Astrocyte (in vitro differentiated cells and primary cell): Measurements from ENCODE around the gene PTMA. TPM values are rescaled to one million over a fixed set of nuclear protein-coding genes. Genes with fewer than 3 reads are reported as not detected.
"Not testable (repeated sequence)": the region's sequence is repeated elsewhere in the genome, so short reads cannot be mapped to it uniquely, and the experiment has no call there.

Experiments
- DNase-seq: peaks from one replicate; pipeline ENCODE4 v3.0.0-alpha.2; 2010; ENCODE audit warnings: low read depth
- FAIRE-seq: peaks from 2 replicates; lab custom pipeline; 2011; peaks lifted over from hg19 to GRCh38; lab: Jason Lieb, UNC
- H2AFZ ChIP-seq: 2 replicates; pipeline ENCODE4 v1.6.0; 2012; ENCODE audit warnings: low read depth, low read length, inconsistent platforms
- H3K27ac ChIP-seq: 2 replicates; pipeline ENCODE4 v1.5.1; 2011; ENCODE audit warnings: low read depth, low read length, inconsistent platforms
- H3K27me3 ChIP-seq: 2 replicates; pipeline ENCODE4 v1.6.0; 2011; ENCODE audit warnings: low read length, inconsistent platforms; ENCODE audit not compliant: insufficient read depth
- H3K36me3 ChIP-seq: 2 replicates; pipeline ENCODE4 v1.5.1; 2011; ENCODE audit warnings: low read length, inconsistent platforms; ENCODE audit not compliant: insufficient read depth
- H3K4me1 ChIP-seq: 2 replicates; pipeline ENCODE4 v1.5.1; 2011; ENCODE audit warnings: low read length, inconsistent platforms; ENCODE audit not compliant: insufficient read depth
- H3K4me2 ChIP-seq: 2 replicates; pipeline ENCODE4 v1.6.0; 2012; ENCODE audit warnings: low read length, inconsistent platforms
- H3K4me3 ChIP-seq: 2 replicates; pipeline ENCODE4 v1.5.1; 2011; ENCODE audit warnings: low read depth, mild to moderate bottlenecking, low read length, inconsistent platforms; ENCODE audit not compliant: insufficient read depth
- H3K79me2 ChIP-seq: 2 replicates; pipeline ENCODE4 v1.6.0; 2012; ENCODE audit warnings: mild to moderate bottlenecking, low read length, inconsistent platforms; ENCODE audit not compliant: insufficient read depth
- H3K9ac ChIP-seq: 2 replicates; pipeline ENCODE4 v1.6.0; 2012; ENCODE audit warnings: mild to moderate bottlenecking, low read length, inconsistent platforms
- H3K9me3 ChIP-seq: 2 replicates; pipeline ENCODE4 v1.5.1; 2012; ENCODE audit warnings: low read depth, mild to moderate bottlenecking, low read length, inconsistent platforms; ENCODE audit not compliant: insufficient read depth
- H4K20me1 ChIP-seq: 2 replicates; pipeline ENCODE4 v1.6.0; 2012; ENCODE audit warnings: low read length, inconsistent platforms; ENCODE audit not compliant: insufficient read depth
- H3K27ac Mint-ChIP-seq: one replicate; pipeline ENCODE4 v1.8.0; 2021; ENCODE audit warnings: mild to moderate bottlenecking, mixed read lengths; ENCODE audit not compliant: unreplicated experiment
- H3K27me3 Mint-ChIP-seq: one replicate; pipeline ENCODE4 v1.8.0; 2021; ENCODE audit warnings: low read depth, mixed read lengths; ENCODE audit not compliant: unreplicated experiment
- H3K36me3 Mint-ChIP-seq: one replicate; pipeline ENCODE4 v1.8.0; 2021; ENCODE audit warnings: low read depth, mixed read lengths; ENCODE audit not compliant: unreplicated experiment
- H3K4me1 Mint-ChIP-seq: one replicate; pipeline ENCODE4 v1.8.0; 2021; ENCODE audit warnings: low read depth, mixed read lengths; ENCODE audit not compliant: unreplicated experiment
- H3K4me3 Mint-ChIP-seq: one replicate; pipeline ENCODE4 v1.8.0; 2021; ENCODE audit warnings: mild to moderate bottlenecking, moderate library complexity, mixed read lengths; ENCODE audit not compliant: unreplicated experiment
- H3K9me3 Mint-ChIP-seq: one replicate; pipeline ENCODE4 v1.8.0; 2021; ENCODE audit warnings: mild to moderate bottlenecking, mixed read lengths; ENCODE audit not compliant: unreplicated experiment
- EZH2 ChIP-seq: IDR thresholded peaks from 2 replicates; pipeline ENCODE4 v1.6.1; 2012; ENCODE audit warnings: mild to moderate bottlenecking, low read length, inconsistent platforms; ENCODE audit not compliant: insufficient read depth
- total RNA-seq: library from RNA; stranded (reverse); gene quantifications from 2 replicates; pipeline ENCODE4 v1.2.1, GENCODE V29; 2021
- TF ChIP-seq, protein P1 (sequence below): IDR thresholded peaks from 2 replicates; pipeline ENCODE4 v1.5.1; 2011; ENCODE audit warnings: low read depth, mild to moderate bottlenecking, inconsistent platforms, low read length, moderate library complexity; ENCODE audit not compliant: insufficient read depth

The PTMA gene
- total RNA-seq, 1 donor from 2014 or later = 469 TPM

- peak overlapping the region; percentile 20 for H3K27ac Mint-ChIP-seq
- peaks cover 11% of the 10 kb centered on the region for H3K36me3 Mint-ChIP-seq
- no peaks in the 10 kb centered on the region for H3K27me3 Mint-ChIP-seq
- FAIRE-seq (no peak), DNase-seq (no peak)
- Histone ChIP-seq H3K4me1 (peaks cover 47% of the 10 kb centered on the region), H3K4me3 (peak overlapping the region; percentile 87), H2AFZ (no peak overlapping the region), H3K36me3 (peaks cover 12% of the 10 kb centered on the region), H3K27me3 (no peaks in the 10 kb centered on the region), H3K79me2 (peaks cover 50% of the 10 kb centered on the region), H3K4me2 (peak overlapping the region; percentile 96), H3K9me3 (no peaks in the 10 kb centered on the region), H4K20me1 (peaks cover 65% of the 10 kb centered on the region), H3K27ac (peak overlapping the region; percentile 40), H3K9ac (peak overlapping the region; percentile 99)
- TF ChIP-seq, protein P1, sequence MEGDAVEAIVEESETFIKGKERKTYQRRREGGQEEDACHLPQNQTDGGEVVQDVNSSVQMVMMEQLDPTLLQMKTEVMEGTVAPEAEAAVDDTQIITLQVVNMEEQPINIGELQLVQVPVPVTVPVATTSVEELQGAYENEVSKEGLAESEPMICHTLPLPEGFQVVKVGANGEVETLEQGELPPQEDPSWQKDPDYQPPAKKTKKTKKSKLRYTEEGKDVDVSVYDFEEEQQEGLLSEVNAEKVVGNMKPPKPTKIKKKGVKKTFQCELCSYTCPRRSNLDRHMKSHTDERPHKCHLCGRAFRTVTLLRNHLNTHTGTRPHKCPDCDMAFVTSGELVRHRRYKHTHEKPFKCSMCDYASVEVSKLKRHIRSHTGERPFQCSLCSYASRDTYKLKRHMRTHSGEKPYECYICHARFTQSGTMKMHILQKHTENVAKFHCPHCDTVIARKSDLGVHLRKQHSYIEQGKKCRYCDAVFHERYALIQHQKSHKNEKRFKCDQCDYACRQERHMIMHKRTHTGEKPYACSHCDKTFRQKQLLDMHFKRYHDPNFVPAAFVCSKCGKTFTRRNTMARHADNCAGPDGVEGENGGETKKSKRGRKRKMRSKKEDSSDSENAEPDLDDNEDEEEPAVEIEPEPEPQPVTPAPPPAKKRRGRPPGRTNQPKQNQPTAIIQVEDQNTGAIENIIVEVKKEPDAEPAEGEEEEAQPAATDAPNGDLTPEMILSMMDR = no peak
- TF ChIP-seq EZH2 = no peak
- H3K4me1 Mint-ChIP-seq = peaks cover 33% of the 10 kb centered on the region
- no peaks in the 10 kb centered on the region for H3K9me3 Mint-ChIP-seq
- peak overlapping the region; percentile 89 for H3K4me3 Mint-ChIP-seq
Measured at GRCh38 chr2:231711677-231712450, 3.5 kb downstream of the PTMA start.

GRCh38 chr2:231712451-231713021, 4.2 kb downstream of the PTMA start:
- not testable (repeated sequence) for H3K27me3 Mint-ChIP-seq
- H3K4me3 ChIP-seq = peak overlapping the region; percentile 87

DNA sequence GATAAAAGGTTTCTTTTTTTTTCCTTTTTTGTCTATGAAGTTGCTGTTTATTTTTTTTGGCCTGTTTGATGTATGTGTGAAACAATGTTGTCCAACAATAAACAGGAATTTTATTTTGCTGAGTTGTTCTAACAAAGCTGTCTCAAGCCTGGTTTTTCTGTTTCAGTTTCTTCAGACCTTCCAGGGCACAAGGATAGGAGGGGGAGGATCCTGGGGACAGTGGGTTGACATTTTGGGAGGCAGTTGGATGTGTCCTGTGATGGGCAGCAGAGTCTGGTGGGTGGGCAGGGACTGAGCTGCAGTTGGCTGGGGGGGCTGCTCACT, 5.0 kb downstream of the PTMA start:
- not testable (repeated sequence) for FAIRE-seq, H3K4me3 ChIP-seq, H3K9me3 Mint-ChIP-seq, H3K9me3 ChIP-seq, H3K27me3 ChIP-seq, H2AFZ ChIP-seq, DNase-seq, H3K27me3 Mint-ChIP-seq
- Mint-ChIP-seq H3K4me1 (peaks cover 40% of the 10 kb centered on the region), H3K36me3 (peaks cover 12% of the 10 kb centered on the region), H3K4me3 (peak overlapping the region; percentile 67), H3K27ac (peak overlapping the region; percentile 87)
- peak overlapping the region; percentile 41 for H3K4me2 ChIP-seq
- H3K4me1 ChIP-seq = peaks cover 53% of the 10 kb centered on the region
- peak overlapping the region; percentile 41 for H3K27ac ChIP-seq
- H3K9ac ChIP-seq = peak overlapping the region; percentile 36
- peaks cover 65% of the 10 kb centered on the region for H4K20me1 ChIP-seq
- peaks cover 12% of the 10 kb centered on the region for H3K36me3 ChIP-seq
- H3K79me2 ChIP-seq = peaks cover 49% of the 10 kb centered on the region

More at GRCh38 chr2:231712451-231713021, 4.2 kb downstream of the PTMA start:
- Mint-ChIP-seq H3K4me3 (peak overlapping the region; percentile 89), H3K4me1 (peaks cover 37% of the 10 kb centered on the region), H3K36me3 (peaks cover 12% of the 10 kb centered on the region)
- Histone ChIP-seq H3K4me1 (peaks cover 50% of the 10 kb centered on the region), H3K36me3 (peaks cover 12% of the 10 kb centered on the region), H3K9ac (peak overlapping the region; percentile 99), H3K4me2 (peak overlapping the region; percentile 96), H3K27ac (peak overlapping the region; percentile 40), H4K20me1 (peaks cover 65% of the 10 kb centered on the region), H3K79me2 (peaks cover 50% of the 10 kb centered on the region)
- H3K9me3 ChIP-seq, DNase-seq, H3K27ac Mint-ChIP-seq, H2AFZ ChIP-seq, FAIRE-seq, H3K9me3 Mint-ChIP-seq, H3K27me3 ChIP-seq: not testable (repeated sequence)
